Measurements from ENCODE around the gene HACD2. TPM values are rescaled to one million over a fixed set of nuclear protein-coding genes. Genes with fewer than 3 reads are reported as not detected.

The HACD2 gene
- total and polyA plus RNA-seq, 2 donors from 2014 or later, result 13.1 to 25.4 TPM

DNA sequence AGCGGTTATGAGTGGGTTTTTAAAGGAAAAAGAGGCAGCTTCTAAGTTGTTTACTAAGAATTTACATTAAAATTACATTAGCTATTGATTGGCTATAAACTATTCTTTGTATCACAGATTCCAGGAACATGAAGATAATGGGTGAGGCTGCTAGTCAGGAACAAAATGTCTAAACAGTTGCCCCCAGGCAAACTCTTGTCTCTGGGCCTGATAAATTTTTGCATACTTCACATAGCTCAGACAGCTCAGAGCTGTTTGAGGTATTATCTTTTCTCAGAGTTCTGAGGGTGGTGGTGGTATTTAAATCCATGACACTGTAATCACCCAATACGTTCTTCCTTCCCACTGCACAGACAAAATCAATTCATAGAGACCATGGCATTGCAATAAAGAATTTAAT is 2.1 kb upstream of the HACD2 start:
- H3K4me1 ChIP-seq (ENCODE audit: control insufficient read depth in 2 of 3, insufficient read depth in 2 of 3, low read depth in 1 of 3, low read length in 3 of 3), result peaks cover 3 to 7% (median 4%) of the 10 kb centered on the region in 3 donors
- no peak for FAIRE-seq
- TF ChIP-seq, protein P1, sequence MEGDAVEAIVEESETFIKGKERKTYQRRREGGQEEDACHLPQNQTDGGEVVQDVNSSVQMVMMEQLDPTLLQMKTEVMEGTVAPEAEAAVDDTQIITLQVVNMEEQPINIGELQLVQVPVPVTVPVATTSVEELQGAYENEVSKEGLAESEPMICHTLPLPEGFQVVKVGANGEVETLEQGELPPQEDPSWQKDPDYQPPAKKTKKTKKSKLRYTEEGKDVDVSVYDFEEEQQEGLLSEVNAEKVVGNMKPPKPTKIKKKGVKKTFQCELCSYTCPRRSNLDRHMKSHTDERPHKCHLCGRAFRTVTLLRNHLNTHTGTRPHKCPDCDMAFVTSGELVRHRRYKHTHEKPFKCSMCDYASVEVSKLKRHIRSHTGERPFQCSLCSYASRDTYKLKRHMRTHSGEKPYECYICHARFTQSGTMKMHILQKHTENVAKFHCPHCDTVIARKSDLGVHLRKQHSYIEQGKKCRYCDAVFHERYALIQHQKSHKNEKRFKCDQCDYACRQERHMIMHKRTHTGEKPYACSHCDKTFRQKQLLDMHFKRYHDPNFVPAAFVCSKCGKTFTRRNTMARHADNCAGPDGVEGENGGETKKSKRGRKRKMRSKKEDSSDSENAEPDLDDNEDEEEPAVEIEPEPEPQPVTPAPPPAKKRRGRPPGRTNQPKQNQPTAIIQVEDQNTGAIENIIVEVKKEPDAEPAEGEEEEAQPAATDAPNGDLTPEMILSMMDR (IDR thresholded peaks at IDR 0.05; ENCODE audit: borderline replicate concordance, extremely low read depth, insufficient read depth), result no peak
- intact Hi-C loops (cut with DNase I), result no loop called here
- H3K9me3 ChIP-seq (ENCODE audit: control insufficient read depth in 2 of 3, insufficient read depth in 1 of 3, low read length in 3 of 3), result peaks cover 0 to 8% (median 0%) of the 10 kb centered on the region in 3 donors
- no peak overlapping the region for H3K27ac ChIP-seq (ENCODE audit: low read depth in 2 of 2, low read length in 2 of 2)
- H3K9ac ChIP-seq (ENCODE audit: low read length in 3 of 3), result no peak overlapping the region
- DNase-seq, result no peak
- no peaks in the 10 kb centered on the region for H3K36me3 ChIP-seq (ENCODE audit: control insufficient read depth in 2 of 3, insufficient read depth in 3 of 3, low read length in 3 of 3)
- H3K27me3 ChIP-seq (ENCODE audit: control insufficient read depth, insufficient read depth, low read length), result no peaks in the 10 kb centered on the region
- H3K4me3 ChIP-seq (ENCODE audit: low read length in 3 of 3), result no peak overlapping the region

DNA sequence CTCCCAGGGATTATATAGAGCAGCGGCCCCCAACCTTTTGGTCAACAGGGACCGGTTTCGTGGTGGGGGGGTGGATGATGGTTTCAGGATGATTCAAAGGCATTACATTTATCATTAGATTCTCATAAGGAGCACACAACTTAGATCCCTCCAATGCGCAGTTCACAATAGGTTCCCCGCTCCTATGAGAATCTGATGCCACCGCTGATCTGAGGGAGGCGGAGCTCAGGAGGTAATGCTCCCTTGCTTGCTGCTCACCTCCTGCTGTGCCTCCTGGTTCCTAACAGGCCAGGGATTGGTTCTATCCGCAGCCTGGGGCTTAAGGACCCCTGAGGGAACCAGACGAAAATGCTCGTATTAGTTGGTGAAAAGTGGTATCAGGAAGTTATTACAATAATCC is 1.3 kb upstream of the HACD2 start:
- TF ChIP-seq, protein P1 (IDR thresholded peaks at IDR 0.05; ENCODE audit: borderline replicate concordance, extremely low read depth, insufficient read depth), result no peak
- H3K4me1 ChIP-seq (ENCODE audit: control insufficient read depth in 2 of 3, insufficient read depth in 2 of 3, low read depth in 1 of 3, low read length in 3 of 3), result peaks cover 3 to 7% (median 4%) of the 10 kb centered on the region in 3 donors
- peak overlapping the region in 2 of 3 donors; percentile 87 to 99 for H3K9ac ChIP-seq (ENCODE audit: low read length in 3 of 3)
- peak overlapping the region; percentile 98 to 99 (median 99) for H3K4me3 ChIP-seq (ENCODE audit: low read length in 3 of 3)
- no peak overlapping the region for H3K27ac ChIP-seq (ENCODE audit: low read depth in 2 of 2, low read length in 2 of 2)
- intact Hi-C loops (cut with DNase I), result no loop called here
- H3K27me3 ChIP-seq (ENCODE audit: control insufficient read depth, insufficient read depth, low read length), result no peaks in the 10 kb centered on the region
- peaks cover 0 to 8% (median 0%) of the 10 kb centered on the region in 3 donors for H3K9me3 ChIP-seq (ENCODE audit: control insufficient read depth in 2 of 3, insufficient read depth in 1 of 3, low read length in 3 of 3)
- DNase-seq, result peak in 4 of 5 donors; percentile 68 to 82 (median 82)
- no peaks in the 10 kb centered on the region for H3K36me3 ChIP-seq (ENCODE audit: control insufficient read depth in 2 of 3, insufficient read depth in 3 of 3, low read length in 3 of 3)
- no peak for FAIRE-seq

DNA sequence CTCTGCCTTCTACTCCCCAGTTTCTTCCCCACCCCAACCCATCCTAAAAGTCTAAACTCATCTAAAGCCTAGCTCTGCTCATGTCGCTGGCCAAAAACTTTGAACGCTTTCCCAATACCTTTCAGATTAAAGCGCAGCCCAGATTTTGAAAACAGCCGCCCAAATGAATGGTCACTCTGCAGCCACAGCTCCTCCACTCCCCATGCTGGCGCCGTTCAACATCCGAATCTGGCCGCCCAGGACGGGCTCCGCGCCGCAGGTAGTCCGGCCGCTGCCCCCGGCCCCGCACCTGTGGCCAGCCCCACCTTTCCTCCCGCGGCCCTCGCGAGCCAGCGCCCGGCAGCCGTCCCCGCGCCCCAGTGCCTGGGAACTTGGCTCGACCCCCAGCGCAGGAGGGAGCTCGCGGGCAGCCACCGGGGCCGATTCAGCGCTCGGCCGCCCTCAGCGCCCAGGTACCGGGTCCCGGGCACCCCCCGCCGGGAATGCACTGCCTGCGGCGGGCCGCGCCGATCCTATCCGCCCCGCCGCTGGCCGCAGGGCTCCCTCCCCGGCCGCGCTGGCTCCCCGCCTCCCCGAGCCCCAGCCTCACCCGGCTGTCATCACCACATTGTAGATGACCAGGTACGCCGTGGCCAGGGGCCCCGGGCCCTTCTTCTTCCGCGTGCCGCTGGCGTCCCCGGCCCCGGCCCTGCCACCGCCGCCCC is 417 bp downstream of the HACD2 start:
- peak in 4 of 5 donors; percentile 65 to 87 (median 68) for DNase-seq
- TF ChIP-seq, protein P1 (IDR thresholded peaks at IDR 0.05; ENCODE audit: borderline replicate concordance, extremely low read depth, insufficient read depth), result no peak
- Histone ChIP-seq H3K9ac (ENCODE audit: low read length in 3 of 3) (peak overlapping the region; percentile 0 to 51 (median 35)), H3K4me3 (ENCODE audit: low read length in 3 of 3) (peak overlapping the region; percentile 58 to 99 (median 75)), H3K27ac (ENCODE audit: low read depth in 2 of 2, low read length in 2 of 2) (peak overlapping the region; percentile 84 to 87), H3K9me3 (ENCODE audit: control insufficient read depth in 2 of 3, insufficient read depth in 1 of 3, low read length in 3 of 3) (no peaks in the 10 kb centered on the region), H3K4me1 (ENCODE audit: control insufficient read depth in 2 of 3, insufficient read depth in 2 of 3, low read depth in 1 of 3, low read length in 3 of 3) (peaks cover 3 to 7% (median 4%) of the 10 kb centered on the region in 3 donors), H3K36me3 (ENCODE audit: control insufficient read depth in 2 of 3, insufficient read depth in 3 of 3, low read length in 3 of 3) (no peaks in the 10 kb centered on the region), H3K27me3 (ENCODE audit: control insufficient read depth, insufficient read depth, low read length) (no peaks in the 10 kb centered on the region)
- intact Hi-C loops (cut with DNase I), result no loop called here
- FAIRE-seq, result no peak

Data from kidney (tissue), 14 donors.